HG03066 (cell line): ENCODE results near the gene SMCO1.
"Not testable (repeated sequence)": the region's sequence is repeated elsewhere in the genome, so short reads cannot be mapped to it uniquely, and the experiment has no call there.

Experiments used
- ATAC-seq: cut with Tn5 transposase; IDR thresholded peaks from one replicate; pipeline ENCODE4 v1.9.1; 2021; ENCODE audit warnings: low read depth; ENCODE audit not compliant: unreplicated experiment

The SMCO1 gene

DNA sequence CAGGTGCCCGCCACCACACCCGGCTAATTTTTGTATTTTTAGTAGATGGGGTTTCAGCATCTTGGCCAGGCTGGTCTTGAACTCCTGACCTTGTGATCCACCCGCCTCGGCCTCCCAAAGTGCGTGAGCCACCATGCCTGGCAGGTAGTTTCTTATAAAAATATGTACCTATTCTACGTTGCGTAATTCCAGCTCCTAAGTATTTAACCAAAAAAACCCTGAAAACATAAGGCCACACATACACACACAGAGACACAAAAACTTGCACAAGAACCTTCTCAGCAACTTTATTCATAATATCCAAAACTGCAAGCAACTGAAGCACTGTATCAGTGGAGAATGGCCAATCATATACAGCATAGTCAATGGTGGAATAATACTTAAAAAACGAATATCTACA is 16.8 kb downstream of the SMCO1 start:
- no peak for ATAC-seq

DNA sequence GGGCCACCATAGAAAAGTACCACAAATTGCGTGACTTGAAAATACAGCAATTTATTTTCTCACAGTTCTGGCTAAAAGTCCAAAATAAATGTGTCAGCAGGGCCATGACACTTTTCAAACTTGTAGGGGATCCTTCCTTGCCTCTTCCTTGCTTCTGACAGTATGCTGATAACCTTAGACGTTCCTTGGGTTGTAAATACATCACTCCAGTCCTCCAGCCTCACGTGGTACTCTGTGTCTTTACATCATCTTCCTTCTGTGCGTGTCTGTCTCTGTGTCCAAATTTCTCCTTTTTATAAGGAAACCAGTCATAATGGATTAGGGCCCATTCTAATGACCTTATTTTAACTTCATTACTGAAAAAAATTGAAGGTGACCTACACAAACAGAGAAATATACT is 19.0 kb downstream of the SMCO1 start:
- ATAC-seq = no peak

DNA sequence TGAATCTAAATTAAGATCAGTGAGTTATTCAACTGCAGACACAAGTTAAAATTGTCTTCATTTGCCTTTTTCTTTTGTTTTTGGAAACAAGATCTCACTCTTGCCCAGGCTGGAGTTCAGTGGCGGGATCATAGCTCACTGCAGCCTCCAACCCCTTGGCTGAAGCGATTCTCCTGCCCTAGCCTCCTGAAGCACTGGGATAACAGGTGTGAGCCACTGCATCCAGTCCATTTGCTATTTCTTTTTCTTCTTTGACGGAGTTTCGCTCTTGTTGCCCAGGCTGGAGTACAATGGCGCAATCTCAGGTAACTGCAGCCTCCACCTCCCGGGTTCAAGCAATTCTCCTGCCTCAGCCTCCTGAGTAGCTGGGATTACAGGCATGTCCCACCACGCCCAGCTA is 21.9 kb downstream of the SMCO1 start:
- no peak for ATAC-seq

DNA sequence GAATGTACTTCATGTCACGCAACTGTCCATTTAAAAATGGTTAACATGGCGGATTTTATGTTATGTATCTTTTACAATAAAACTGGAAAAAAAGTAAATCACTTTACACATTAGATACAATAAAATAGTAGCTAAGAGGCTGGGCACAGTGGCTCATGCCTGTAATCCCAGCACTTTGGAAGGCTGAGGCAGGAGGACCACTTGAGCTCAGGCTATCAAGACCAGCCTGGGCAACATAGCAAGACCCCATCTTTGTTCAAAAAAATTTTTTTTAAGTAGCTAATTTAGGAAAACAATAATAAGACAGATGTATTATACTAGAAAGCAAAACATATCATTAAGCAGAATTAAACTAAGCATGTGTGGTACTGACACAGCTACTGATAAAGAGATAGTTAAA is 23.1 kb downstream of the SMCO1 start:
- no peak for ATAC-seq

DNA sequence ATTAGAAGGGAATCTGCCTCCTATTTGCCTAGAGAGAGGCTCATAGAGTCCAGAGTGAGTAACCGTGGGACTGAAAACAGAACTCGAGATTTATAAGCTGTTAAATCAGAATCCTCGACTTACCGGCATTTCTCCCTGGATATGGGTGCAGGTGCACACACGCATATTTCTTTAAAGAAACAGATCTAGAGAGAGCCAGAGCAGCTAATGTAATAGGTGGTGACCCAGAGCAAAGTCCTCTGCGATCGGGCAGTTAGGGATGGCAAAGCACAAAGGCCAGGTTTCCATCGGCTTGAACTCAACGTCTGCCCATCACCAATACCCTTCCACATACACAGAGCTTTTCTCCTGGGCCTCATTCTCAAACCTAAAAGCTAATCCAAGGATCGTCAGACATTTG is 25.4 kb downstream of the SMCO1 start:
- no peak for ATAC-seq

DNA sequence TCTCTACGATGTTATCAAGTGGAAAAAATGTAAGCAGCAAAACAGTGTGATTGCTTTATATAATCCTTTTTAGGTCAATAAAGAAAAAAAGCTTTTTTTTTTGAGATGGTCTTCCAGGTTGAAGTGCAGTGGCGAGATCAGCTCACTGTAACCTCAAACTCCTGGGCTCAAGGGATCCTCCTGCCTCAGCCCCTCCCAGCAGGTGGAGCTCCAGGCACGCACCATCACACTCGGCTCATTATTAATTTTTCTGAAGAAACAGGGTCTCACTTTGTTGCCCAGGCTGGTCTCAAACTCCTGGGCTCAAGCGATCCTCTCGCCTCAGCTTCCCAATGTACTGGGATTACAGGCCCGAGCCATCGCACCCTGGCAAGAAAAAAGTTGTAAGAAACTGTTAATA is 28.9 kb downstream of the SMCO1 start:
- ATAC-seq = no peak

DNA sequence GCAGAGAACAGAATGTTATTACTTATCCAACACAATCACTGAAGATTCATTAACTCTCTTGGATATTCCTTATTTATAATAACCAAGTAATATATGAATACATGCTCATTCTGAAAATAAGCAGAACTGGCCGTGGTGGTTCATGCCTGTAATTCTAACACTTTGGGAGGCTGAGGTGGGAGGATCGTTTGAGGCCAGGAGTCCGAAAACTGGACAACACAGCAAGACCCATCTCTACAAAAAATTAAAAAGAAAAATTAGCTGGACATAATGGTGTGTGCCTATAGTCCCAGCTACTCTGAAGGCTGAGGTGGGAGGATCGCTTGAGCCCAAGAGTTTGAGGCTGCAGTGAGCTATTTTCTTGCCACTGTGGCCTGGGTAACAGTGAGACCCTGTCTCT is 37.5 kb downstream of the SMCO1 start:
- no peak for ATAC-seq

DNA sequence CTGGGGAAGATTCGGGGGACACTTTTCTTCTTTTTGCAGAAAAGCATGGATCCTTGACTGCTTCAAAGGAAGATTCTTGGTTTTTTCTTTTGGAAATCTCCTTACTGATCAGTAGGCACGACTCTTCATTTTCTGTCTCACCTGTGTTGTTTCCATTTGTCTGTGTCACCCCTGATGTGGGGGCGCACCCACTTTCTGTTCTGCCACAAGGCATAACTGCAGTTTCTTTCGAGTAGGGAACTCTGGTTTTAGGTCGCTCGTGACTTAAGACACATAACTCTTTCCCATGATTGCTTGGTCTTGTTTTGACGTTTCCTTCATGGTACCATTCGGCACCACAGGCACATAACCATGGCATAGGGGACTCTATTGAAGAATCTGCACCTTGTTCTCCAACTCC is 42.9 kb downstream of the SMCO1 start:
- ATAC-seq = no peak

DNA sequence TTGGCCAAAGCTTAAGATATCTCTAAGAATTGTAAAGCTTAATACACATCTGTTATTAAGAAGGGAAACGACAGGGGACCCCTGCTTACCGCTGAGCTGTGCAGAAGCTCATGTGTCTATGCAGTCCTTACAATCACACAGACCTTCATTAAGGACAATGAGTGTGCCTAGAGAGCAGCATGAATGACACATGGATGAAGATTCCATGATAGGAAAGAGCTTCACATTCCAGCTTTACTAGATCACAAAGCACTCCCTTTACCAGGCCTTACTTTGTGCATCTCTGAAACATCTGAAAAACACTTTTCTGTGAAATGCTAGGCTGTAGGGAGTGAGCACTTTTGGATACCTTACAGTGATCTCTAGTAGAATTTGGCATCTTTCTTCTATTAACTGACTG is 43.6 kb downstream of the SMCO1 start:
- ATAC-seq = no peak

DNA sequence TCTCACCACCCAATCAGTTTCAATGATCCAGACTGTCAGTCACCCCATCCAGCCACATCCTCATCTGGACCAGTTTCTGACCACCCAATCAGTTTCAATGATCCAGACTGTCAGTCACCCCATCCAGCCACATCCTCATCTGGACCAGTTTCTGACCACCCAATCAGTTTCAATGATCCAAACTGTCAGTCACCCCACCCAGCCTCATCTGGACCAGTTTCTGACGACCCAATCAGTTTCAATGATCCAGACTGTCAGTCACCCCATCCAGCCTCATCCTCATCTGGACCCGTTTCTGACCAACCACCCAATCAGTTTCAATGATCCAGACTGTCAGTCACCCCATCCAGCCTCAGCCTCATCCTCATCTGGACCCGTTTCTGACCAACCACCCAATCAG is 45.0 kb downstream of the SMCO1 start:
- ATAC-seq = not testable (repeated sequence)

DNA sequence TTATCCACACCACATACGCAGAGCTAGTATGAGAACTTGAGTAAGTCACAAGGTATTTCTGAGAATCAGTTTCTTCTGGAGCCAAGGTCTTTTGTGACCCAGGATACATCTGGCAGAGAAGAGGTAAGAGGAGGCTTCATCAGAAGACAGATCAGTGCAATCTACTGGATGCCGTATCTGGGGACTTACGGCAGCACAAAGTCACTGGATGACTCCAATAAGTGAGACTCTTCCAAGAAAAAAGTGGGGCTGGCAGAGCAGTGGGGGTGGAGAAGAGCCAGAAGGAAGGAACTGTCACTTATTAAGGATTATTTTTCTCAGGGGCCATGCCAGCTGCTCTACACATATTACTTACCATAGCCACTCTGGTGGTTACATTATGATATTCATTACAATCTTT is 51.3 kb downstream of the SMCO1 start:
- ATAC-seq = no peak

DNA sequence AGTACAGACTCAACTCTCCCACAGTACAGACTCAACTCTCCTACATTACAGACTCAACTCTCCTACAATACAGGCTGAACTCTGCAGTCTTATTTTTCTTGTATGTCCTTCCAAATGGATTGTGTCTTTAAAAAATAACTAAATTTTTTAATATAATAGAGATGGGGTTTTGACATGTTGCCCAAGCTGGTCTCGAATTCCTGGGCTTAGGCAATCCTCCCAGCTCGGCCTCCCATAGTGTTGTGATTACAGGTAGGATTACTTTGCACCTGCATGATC is 51.7 kb downstream of the SMCO1 start:
- no peak for ATAC-seq

DNA sequence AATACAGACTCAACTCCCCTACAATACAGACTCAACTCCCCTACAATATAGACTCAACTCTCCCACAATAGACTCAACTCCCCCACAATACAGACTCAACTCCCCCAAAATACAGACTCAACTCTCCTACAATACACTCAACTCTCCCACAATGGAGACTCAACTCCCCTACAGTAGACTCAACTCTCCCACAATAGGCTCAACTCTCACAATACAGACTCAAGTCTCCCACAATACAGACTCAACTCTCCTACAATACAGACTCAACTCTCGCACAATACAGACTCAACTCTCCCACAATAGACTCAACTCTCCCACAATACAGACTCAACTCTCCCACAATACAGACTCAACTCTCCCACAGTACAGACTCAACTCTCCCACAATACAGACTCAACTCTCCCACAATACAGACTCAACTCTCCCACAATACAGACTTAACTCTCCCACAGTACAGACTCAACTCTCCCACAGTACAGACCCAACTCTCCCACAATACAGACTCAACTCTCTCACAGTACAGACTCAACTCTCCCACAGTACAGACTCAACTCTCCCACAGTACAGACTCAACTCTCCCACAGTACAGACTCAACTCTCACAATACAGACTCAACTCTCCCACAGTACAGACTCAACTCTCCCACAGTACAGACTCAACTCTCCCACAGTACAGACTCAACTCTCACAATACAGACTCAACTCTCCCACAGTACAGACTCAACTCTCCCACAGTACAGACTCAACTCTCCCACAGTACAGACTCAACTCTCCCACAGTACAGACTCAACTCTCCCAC is 52.3 kb downstream of the SMCO1 start:
- ATAC-seq = not testable (repeated sequence)

DNA sequence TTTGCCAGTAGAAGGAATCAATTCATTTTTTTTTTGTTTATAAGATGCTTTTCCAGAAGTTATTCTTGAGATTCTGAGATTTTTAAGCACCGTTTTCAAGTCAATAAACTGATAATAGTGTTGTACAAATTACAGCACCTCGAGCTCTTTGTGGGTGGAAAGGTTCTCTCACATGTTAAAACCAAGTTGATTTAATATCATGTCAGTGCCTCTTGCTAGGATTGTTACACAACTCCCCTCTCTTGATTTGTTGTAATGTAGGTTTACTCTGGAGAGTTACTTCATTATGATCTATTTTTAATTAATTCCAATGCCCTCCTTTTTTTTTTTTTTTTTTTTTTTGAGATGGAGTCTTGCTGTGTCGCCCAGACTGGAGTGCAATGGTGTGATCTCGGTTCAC is 57.1 kb downstream of the SMCO1 start:
- no peak for ATAC-seq

DNA sequence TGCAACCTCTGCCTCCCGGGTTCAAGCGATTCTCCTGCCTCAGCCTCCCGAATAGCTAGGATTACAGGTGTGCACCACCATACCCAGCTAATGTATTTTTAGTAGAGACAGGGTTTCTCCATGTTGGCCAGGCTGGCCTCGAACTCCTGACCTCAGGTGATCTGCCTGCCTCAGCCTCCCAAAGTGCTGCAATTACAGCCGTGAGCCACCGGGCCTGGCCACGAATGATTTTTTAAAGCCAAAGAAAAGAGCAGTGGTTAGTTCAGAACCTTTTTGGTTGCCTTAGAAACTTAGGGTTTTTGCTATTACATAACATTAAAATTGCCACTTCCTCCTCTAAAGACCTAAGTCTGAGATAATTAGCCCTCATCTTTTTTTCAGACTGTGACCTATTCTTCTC is 57.7 kb downstream of the SMCO1 start:
- ATAC-seq = not testable (repeated sequence)
